Glomerular endothelial cell (primary cell): Measurements from ENCODE around the gene CHRNE. TPM values are rescaled to one million over a fixed set of nuclear protein-coding genes. Genes with fewer than 3 reads are reported as not detected.

Experiments used
- DNase-seq: peaks from one replicate; pipeline ENCODE4 v3.0.0-alpha.2; 2011; ENCODE audit warnings: low read depth, low spot score; ENCODE audit errors: extremely low read depth
- total RNA-seq: library from RNA; depleted of rRNA; stranded (reverse); fragments of >200 nt; gene quantifications from 2 replicates; pipeline ENCODE4 v1.2.3, GENCODE V29; 2015

The CHRNE gene
- total RNA-seq = 0.76 and 1.5 TPM in 2 replicates

DNA sequence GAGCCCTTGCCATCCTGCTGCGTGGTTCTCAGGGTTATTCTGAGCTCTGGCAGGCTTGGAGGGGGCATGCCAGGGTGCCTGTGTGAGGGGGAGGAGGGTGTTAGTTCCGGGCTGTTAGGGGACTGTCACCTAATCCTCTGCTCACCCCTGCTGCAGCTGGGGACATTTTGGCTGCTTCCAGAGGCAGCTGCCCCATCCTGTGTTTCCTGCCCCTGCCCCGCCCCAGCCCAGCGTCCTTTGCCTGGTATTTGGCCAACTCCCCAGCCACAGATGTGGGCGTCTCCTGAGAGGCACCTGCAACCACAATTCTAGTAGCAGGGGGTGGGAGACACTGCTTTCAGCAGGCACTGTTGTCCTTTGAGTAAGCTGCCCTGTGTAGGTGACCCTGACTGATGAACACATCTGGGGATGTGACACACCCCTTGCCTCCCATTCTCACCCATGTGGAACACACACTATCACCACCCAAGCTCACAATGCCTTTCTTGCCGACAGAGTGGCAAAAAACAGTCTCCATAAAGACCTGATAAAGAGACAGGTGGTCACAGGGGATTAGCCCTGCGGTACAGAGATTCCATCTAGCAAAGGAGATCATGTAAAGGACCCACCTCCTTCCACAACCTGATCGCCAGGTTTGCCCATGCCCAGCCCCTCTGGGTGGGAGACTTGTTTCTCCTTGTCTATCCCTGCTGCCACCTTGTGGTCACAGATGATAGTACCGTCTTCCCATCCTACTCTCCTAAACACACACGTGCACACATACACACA is at the start of gene CHRNE:
Gene CHRNE, minus strand, starts transcription at position 48 of the 768 bp plus-strand sequence. Its CDS starts 35 bp downstream, at position 13.
- no peak for DNase-seq

DNA sequence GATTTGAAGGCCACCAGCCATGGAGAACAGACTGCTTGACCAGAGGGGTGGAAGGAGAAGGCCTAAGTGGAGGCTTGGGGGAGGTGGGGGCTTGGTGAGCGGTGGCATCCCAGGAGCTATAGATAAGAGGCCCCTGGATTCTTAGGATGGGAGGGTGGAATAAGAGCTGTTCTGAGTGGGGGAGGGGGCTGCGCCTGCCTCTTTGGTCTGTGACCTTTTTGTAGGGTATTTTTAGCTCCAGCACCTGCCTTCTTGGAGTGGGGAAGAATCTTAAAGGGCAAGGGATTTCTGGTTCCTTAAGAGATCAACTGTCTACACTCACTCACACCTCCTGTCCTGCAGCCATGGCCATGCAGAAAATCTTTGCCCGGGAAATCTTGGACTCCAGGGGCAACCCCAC is 48.6 kb upstream of the CHRNE start:
- DNase-seq = no peak

DNA sequence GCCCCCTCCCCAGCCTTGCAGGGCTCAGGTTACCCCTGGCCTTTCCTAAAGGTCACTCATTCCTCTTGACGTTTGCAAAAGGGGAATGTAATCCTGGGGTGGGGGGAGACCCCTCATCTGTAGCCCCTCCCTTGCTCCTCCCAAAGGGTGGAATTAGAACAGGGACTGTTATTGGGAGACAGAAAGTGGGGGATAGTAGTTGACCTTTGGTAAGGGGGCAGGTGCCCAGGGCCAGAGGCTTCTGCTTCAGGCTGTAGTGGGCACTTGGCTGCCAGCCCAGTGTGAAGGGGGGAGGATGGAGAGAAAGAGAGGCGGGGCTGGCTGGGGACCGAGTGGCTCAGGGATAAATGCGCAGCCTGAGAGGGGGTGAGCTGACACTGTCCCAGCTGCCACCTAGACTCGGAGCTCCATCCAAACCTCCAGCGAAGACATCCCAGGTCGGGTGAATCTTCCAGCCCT is 47.9 kb upstream of the CHRNE start, which contains the start of gene ENO3:
Gene ENO3, plus strand, starts transcription at position 374 of the 459 bp plus-strand sequence. CDS start 711 bp downstream, outside the sequence.
- no peak for DNase-seq

DNA sequence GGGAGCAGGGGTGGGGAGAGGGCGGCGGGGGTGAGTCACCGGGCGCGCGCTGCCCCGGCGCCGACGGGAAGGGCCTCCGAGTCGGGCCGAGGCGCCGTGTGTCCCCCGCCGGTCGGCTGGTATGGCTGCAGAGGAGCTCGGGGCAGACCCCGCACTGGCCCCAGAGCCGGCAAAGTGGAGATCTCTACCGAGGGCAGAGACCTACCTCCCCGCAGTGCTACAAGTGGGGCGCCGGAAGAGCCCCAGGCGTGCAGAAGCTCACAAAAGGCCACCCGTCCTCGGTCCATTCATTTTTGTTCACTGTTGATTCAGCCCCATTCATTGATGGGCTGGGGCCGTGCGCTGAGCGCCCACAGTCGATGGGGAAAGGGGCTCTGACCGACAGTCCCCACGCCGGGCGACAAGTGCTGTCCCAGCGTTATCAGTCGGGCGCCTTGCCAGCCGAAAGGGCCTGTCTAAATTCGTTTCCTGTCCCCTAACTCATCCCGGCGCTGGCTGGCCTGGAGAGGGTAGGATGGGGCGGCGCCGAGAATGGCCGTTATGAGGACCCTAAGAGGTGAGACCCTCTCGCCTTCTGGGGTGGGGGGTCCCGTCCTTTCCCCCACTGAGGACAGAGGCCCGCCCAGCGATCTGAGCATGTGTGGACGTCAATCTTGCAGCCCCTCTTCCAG is 47.3 kb upstream of the CHRNE start:
- no peak for DNase-seq

DNA sequence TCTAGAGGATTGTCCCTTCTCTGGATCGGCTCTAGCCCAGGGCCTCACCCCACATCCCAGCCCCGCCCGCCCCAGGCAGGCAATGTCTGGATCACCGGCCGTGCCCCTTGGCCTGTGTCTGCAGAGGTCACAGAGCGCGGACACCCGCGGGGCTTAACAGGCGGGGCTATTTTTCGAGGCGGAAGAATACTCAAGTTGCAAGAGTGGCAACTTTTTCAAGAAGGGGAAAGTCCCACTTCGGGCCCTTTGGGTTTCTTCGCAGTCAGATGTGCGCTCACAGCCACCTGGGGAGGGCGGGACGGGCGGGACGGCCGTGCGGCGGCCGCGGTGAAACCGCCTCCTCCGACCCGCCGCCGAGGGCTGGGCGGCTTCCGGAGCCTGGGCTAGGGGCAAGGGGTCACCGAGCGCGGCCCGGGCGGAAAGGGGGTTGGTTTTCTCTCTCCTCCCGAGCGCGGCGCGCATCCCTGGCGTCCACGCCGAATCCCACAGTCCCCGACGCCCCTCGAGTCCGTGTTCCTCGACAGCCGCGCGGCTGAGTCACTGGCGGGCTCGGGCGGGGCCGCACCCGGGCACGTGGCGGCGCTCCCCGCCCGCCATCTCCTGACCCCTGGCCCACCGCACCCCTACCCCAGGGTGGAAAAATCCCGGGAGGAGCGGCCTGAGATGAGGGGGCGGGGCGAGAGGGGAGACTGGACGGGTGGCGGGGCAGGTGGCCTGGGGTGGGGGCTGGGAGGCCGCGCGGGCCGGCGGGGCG is 46.6 kb upstream of the CHRNE start:
- no peak for DNase-seq

DNA sequence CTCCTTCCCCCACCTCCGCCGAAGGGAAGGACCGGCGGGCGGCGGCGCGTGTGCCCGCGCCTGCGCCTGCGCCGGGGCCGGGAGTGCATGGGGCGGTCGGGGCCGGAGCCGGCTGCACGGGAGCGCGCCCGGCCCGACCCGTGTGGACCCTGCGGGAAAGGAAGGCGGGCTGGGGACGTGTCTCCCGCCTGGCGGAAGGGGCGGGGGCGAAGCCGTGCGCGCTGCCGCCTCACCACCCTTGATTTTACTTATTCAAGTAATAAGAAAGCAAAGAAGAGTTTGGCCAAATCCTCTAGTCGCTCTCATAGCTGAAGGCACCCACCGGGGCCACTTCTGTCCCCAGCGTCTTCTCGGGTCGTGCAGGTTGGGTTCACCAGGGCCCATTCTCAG is 46.0 kb upstream of the CHRNE start:
- no peak for DNase-seq

DNA sequence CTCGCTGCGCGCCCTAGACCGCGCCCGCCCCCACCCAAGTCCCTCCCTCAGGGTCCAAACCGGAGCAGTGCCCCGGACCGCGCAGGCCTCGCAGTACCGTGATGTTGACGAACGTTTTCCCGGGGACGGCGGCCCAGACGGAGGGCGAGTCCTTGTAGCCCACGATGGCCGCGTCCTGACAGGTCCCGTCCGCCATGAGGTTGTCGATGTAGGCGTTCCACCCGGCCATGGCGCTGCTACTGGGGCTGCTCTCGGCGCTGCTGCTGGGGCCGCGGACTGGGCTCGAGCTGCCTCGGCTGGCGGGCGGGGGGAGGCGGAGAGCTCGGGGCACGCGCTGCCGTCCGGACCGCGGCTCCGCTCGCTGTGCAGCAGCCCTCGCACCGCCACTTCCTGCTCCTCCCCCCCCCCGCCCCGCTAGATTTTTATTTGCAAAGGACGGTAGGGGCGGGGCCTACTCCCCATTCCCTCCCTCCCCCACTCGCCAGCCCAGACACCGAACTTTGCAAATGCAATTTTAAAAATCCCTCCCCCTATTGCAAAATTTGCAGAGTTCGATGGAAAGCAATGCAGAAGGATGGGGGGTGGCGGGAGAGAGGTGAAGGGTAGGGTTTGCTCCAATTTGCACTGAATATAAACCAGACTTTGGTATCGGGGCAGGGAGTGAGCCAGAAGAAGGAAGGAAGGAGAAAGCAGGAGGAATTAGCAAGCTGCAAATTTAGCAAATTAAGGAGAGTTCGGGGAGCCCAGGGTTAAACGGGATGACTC is 45.5 kb upstream of the CHRNE start, which contains the start of gene PFN1:
Gene PFN1, minus strand, starts transcription at position 365 of the 765 bp plus-strand sequence. Its CDS starts 136 bp downstream, at position 229.
- DNase-seq = no peak

DNA sequence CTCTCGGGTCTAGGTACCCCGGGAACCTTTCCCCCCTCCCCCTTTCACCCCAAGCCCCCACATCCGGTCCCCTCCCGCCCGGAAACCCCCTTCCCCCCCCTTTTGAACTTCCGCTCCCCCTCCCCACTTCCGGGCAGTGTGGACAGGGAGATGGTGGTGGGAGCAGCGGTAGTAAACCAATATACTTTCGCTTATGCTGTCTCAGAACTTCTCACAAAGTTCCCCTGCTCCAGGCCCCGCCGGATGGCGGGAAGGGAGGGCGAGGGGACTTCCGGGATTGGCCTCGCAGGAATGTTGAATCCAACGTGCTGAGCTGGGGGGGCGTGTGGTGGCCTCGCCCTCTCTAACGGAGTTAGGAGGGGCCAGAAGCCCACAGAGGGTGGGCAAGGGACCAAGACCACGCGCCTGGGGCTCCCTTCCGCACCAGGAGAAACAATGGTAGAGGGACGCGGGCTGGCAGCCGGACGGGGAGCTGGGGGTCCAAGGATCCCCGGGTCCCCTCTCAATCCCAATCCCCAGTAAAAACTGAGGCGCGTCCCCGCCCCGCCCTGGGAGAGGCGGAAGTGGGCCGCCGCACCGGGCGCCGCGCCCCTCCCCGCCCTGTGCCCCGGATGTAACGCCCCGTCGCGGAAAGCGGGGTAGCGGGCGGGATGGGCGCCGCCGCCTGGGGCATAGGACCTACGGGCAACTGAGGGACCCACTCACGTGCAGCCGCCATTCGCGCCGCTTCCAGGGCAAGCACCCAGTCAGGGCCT is 44.7 kb upstream of the CHRNE start:
- DNase-seq = no peak

DNA sequence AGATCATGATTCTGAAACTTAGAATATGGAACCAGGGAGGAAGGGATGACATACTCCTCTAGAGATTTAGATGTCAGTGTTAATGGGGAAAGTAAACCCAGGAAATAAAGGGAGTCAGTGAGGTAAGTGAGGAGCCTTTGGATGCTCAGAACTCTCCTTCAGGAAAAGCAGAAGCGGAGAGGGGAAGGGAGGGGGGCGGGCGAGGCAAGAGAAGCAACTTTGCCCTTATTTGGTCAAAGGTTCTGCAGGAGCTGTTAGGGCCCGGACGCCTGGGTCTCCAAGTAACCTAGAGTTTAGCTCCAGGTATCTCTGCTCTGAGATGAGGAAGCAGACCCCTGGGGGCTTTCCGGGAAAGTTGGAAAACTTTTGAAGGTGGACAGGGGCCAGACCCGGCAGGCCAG is 44.1 kb upstream of the CHRNE start:
- no peak for DNase-seq

DNA sequence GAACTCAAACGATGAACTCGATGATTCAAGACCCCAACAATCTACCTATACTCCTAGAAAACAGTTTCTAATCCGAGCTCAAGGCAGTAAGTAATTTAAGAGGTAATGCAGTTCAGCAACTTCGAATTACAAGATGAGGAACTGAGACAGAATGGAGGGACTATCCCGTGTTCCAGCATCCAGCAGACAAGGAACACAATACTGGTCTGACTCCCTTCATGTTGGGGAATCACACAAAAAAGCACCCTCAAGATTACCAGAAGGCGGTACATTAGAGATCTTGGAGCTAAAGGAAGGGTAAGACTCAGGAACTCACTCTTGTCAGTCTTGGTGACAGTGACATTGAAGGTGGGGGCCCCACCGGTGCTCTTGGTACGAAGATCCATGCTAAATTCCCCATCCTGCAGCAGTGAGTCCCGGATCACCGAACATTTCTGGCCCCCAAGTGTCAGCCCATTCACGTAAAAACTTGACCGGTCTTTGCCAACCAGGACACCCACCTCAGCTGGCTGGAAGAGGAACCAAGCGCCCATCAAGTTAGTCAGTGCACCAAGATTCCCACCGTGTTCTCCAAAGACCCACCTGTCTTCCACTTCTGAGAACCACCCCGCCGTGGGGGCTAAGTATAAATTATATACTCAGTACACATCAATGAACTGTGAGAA is 43.5 kb upstream of the CHRNE start:
- no peak for DNase-seq

DNA sequence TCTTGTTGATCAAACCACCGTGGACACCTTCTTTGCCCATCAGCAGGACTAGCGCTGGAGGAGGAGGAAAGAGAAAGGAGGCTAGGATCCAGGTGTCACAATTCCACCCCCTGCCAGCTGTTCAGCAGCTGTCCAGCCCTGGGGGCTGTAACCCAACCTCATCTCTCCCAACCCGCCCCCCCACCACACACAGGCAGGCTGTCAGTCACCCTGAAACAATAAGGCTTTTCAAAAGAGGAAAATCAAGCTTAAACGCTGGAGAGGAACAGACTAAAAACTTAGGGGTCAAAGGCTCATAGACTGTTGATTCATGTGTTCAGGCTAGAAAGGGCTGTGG is 43.0 kb upstream of the CHRNE start:
- no peak for DNase-seq

DNA sequence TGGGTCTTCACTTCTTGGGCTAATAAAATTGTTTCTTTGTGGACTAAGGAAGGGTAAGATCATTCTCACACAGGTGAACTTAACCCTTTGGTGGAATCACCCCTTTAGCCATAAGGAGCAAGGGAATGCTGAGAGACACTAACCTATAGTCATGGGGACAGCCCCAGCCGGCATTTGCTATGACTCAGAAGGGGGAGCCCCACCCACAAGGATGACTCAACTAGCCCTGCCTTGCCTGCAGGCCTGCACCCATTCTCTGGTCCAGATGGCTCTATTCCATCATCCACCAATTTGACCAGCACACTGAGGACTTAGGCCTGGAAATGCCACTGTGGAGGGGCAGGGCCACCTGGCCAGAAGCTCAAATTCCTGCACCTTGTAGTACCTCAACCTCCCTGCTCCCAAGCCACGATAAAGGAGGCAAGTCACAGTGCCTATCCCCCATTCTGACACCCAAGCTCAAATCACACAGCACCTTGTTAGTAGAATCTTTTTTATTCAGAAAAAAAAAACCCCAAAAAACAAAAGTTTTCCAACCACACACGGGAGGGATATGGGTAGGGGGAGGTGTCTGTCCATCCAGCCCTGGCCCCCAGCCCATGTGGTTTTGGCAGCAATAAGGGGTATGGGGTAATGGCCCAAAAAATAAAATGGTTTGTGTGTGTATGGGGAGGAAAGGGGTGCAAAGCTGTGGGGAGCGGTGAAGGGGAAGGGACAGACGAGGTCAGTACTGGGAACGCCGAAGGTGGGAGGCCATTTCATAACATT is 42.5 kb upstream of the CHRNE start:
- no peak for DNase-seq

DNA sequence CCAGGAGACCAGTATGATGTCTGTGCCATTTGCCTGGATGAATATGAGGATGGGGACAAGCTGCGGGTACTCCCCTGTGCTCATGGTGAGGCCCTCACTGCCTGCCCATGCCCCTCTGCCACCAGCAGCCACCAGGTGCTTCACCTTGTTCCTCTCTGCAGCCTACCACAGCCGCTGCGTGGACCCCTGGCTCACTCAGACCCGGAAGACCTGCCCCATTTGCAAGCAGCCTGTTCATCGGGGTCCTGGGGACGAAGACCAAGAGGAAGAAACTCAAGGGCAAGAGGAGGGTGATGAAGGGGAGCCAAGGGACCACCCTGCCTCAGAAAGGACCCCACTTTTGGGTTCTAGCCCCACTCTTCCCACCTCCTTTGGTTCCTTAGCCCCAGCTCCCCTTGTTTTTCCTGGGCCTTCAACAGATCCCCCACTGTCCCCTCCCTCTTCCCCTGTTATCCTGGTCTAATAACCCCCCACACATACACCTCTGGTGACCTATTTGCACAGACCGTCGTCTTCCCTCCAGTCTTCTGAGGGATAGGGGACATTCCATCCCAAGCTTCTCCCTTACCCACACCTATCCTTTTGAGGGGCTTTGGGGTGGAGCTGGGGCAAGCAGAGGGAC is 41.8 kb upstream of the CHRNE start:
- DNase-seq = no peak

DNA sequence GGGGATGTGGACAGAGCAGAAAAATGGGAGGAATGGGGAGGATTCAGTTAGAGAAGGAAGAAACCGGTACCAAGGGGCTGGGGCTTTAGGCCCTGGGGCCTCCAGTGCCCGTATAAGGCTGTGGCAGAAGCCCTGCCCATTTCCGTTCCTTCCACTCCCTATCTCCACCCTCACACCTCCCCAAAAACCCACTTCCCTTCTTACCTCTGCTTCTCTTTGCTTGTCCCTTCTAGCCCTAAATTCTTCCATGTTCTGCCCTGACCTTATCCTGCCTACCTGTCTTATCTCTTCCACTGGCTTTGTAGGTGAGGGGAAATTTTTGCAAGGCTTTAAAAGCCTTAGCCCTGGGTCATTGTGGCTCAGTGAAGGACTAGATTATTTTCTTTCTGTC is 41.3 kb upstream of the CHRNE start:
- DNase-seq = no peak

DNA sequence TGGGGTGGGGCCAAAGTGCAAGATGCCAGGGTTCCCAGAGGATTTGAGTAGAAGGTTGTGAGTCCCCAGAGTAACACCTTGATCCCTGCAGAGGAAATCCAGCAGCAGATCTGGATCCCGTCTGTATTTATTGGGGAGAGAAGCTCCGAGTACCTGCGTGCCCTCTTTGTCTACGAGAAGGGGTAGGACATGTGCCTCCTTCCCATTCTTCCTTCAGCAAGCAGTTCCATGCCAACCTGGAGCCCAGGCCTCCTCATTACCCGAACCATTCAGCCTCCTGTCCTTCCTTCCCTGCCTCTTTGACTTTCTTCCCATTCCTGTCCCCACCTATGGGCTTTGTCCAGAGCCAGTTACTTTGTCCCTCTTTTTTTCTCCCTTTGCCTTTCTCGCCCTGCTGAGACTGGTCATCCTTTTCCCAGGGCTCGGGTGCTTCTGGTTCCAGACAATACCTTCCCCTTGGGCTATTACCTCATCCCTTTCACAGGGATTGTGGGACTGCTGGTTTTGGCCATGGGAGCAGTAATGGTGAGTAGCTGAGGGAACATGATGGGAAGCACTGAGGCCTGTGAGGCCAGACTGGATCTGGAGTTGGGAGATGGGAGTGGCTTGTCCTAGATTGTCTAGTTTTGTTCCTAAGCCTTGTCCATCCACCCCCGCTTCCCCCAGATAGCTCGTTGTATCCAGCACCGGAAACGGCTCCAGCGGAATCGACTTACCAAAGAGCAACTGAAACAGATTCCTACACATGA is 40.0 kb upstream of the CHRNE start:
- DNase-seq = no peak

DNA sequence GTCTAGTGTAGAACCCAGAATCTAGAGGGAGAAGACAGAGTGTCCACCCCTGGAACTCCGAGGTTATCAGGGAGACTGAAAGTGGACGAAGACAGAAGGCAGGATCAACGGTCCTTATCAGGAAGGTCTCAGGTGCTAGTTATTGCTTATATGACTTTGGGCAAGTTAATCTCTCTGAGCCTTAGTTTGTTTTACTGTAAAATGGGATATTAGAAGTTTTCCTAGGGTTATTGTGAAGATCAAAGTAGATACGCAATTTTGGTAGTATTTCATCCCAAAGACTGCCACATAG is 38.4 kb upstream of the CHRNE start:
- DNase-seq = no peak

DNA sequence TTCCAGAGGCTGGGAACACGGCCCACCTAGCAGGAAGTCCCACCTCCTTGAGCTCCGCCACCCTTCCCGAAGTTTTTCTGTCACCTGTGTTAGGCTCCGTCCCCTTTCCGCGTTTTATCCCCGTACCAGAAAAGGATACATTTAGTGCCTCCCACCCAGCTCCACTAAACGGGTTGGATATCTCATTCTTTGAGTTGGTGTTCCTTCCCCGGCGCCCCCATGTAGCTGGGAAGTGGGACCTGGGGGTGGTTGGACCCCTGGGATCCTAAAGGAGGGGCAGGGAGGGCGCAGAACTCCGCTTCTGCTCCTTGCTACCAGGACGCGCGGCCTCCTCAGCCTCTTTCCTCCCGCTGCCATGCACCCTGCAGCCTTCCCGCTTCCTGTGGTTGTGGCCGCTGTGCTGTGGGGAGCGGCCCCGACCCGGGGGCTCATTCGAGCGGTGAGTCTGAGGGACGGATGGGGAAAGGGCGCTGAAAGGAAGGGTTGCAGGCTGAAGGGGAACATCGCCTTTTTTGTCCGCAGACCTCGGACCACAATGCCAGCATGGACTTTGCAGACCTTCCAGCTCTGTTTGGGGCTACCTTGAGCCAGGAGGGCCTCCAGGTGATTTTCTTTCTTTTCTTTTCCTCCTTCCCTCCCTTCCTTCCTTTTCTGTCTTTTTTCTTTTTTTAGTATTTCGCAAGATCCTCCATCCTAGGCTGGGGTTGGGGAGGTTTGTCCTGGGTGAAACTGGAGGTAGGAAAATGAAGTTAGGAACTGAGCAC is 37.8 kb upstream of the CHRNE start:
- DNase-seq = no peak
